K562 (cell line): ENCODE measurements around the gene CSF1. TPM values are rescaled to one million over a fixed set of nuclear protein-coding genes. Genes with fewer than 3 reads are reported as not detected.

Source experiments
- BHLHE40 ChIP-seq: IDR thresholded peaks from 2 replicates; pipeline ENCODE4 v1.6.1; 2011; ENCODE audit warnings: low read length, improper control_type of control experiment
- HDAC2 ChIP-seq: fragments of 450-650 bp; IDR thresholded peaks from 2 replicates; pipeline ENCODE4 v1.6.1; 2016; ENCODE audit warnings: mild to moderate bottlenecking
- PHF8 ChIP-seq: fragments of 200-600 bp; sonication (generic); IDR thresholded peaks from 2 replicates; pipeline ENCODE4 v1.6.1; 2012; ENCODE audit warnings: mixed run types, mild to moderate bottlenecking, inconsistent platforms, low read length, moderate library complexity, borderline replicate concordance
- ZNF146 ChIP-seq: IDR thresholded peaks from one replicate; pipeline ENCODE4 v1.6.1; 2018; ENCODE audit warnings: missing compliant biosample characterization; ENCODE audit not compliant: unreplicated experiment
- ZNF212 ChIP-seq: fragments of 450-650 bp; formaldehyde crosslinking; IDR thresholded peaks from 2 replicates; pipeline ENCODE4 v1.4.0; 2020; ENCODE audit warnings: mild to moderate bottlenecking
- ZNF75A ChIP-seq: fragments of 450-650 bp; formaldehyde crosslinking; IDR thresholded peaks from 2 replicates; pipeline ENCODE4 v1.4.0; 2020; ENCODE audit warnings: mild to moderate bottlenecking
- ZNF764 ChIP-seq: fragments of 250-450 bp; sonication (Bioruptor Pico); IDR thresholded peaks from 2 replicates; pipeline ENCODE4 v1.4.0; 2020; ENCODE audit warnings: low read depth, mild to moderate bottlenecking, moderate library complexity
- ZNF766 ChIP-seq: fragments of 200-800 bp; sonication (Bioruptor generic); conservative IDR thresholded peaks from 2 replicates; pipeline ENCODE4 v1.6.1; 2016; ENCODE audit warnings: missing genetic modification characterization, missing compliant biosample characterization
- polyA plus RNA-seq, 8 experiments: library from polyadenylated mRNA; depleted of rRNA in 4 of 8; stranded (reverse) in 5 of 8; unstranded in 3 of 8; fragments of >200 nt; fragmentation: Nextera tagmentation in 2 of 8; fragmentation: Illumina TruSeq in 1 of 8; extraction: Ambion mirVana in 2 of 8; extraction: Trizol in 1 of 8; gene quantifications; 2 replicates each; pipeline versions ENCODE4 v1.2.1 to v1.2.3, GENCODE V29; 2011 to 2014; ENCODE audit warnings: inconsistent platforms in 1 of 8, missing spikeins in 1 of 8
- total RNA-seq, 7 experiments: library from RNA; depleted of rRNA in 6 of 7; stranded (reverse); fragments of >200 nt in 6 of 7; fragmentation: Illumina TruSeq in 2 of 7; extraction: Trizol in 2 of 7; gene quantifications; 2 replicates each; pipeline versions ENCODE4 v1.2.1 to v1.2.3, GENCODE V29; 2011 to 2021; ENCODE audit warnings: low replicate concordance in 1 of 7
- TF ChIP-seq, protein P1 (sequence below): fragments of 450-650 bp; IDR thresholded peaks from 2 replicates; pipeline ENCODE4 v1.6.1; 2016; ENCODE audit warnings: mild to moderate bottlenecking, moderate library complexity
- TF ChIP-seq, protein P2 (sequence below): fragments of 250-450 bp; sonication (Bioruptor Pico); IDR thresholded peaks from 2 replicates; pipeline ENCODE4 v1.8.0; 2021; ENCODE audit warnings: moderate library complexity, mild to moderate bottlenecking, inconsistent platforms
- TF ChIP-seq, protein P3 (sequence below), 2 experiments: fragments of 450-650 bp; conservative IDR thresholded peaks; 2 replicates each; pipeline ENCODE4 v1.6.1; 2017; ENCODE audit warnings: mild to moderate bottlenecking in 2 of 2, moderate library complexity in 2 of 2

The CSF1 gene
- total and polyA plus RNA-seq, 9 of the 15 experiments (the other 6 are each of a cell fraction or from before 2014, with no cell fraction given): 0.18 to 11.8 (median 2.8) TPM

DNA sequence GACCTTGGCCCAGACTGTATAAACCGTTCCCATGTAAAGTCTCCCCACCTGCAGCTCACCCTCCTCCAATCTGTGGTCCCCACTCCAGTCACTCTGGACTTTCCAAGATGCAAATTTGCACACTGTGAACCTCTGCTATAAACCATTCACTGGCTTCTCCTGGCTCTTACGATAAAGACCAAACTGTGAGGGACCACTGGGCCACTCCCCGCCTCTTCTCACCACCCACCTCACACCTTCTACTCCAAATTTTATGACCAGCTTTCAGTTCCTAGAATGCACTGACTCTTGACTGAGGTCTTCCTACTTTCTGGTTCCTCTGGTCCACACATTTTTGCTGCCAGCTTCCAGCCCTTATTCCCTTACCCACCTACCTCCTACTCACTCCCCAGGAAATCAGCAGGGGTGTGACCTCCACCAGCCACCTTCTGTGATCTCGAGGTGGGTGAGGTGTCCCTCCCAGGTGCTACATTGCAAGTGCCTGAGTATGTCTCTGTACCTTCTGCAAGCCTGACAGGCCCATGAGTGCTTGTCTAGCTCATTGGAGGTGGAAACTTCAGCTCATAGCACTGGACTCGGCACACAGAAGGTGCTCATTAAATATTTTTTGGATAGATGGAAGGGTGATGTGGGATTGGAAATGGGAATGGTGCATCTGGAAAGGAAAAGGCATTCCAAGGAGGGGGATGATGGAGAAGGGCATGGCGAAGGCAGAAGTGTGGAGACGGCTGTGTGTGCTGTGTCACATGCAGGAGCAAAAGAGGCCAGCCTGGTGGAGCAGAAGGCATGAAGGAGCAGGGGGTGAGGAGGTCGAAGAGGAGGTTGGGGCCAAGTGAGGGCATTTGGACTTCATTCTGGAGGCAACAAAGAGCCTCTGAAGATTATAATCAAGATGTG, 15.6 kb upstream of the CSF1 start (continued):
- TF ChIP-seq, protein P1, sequence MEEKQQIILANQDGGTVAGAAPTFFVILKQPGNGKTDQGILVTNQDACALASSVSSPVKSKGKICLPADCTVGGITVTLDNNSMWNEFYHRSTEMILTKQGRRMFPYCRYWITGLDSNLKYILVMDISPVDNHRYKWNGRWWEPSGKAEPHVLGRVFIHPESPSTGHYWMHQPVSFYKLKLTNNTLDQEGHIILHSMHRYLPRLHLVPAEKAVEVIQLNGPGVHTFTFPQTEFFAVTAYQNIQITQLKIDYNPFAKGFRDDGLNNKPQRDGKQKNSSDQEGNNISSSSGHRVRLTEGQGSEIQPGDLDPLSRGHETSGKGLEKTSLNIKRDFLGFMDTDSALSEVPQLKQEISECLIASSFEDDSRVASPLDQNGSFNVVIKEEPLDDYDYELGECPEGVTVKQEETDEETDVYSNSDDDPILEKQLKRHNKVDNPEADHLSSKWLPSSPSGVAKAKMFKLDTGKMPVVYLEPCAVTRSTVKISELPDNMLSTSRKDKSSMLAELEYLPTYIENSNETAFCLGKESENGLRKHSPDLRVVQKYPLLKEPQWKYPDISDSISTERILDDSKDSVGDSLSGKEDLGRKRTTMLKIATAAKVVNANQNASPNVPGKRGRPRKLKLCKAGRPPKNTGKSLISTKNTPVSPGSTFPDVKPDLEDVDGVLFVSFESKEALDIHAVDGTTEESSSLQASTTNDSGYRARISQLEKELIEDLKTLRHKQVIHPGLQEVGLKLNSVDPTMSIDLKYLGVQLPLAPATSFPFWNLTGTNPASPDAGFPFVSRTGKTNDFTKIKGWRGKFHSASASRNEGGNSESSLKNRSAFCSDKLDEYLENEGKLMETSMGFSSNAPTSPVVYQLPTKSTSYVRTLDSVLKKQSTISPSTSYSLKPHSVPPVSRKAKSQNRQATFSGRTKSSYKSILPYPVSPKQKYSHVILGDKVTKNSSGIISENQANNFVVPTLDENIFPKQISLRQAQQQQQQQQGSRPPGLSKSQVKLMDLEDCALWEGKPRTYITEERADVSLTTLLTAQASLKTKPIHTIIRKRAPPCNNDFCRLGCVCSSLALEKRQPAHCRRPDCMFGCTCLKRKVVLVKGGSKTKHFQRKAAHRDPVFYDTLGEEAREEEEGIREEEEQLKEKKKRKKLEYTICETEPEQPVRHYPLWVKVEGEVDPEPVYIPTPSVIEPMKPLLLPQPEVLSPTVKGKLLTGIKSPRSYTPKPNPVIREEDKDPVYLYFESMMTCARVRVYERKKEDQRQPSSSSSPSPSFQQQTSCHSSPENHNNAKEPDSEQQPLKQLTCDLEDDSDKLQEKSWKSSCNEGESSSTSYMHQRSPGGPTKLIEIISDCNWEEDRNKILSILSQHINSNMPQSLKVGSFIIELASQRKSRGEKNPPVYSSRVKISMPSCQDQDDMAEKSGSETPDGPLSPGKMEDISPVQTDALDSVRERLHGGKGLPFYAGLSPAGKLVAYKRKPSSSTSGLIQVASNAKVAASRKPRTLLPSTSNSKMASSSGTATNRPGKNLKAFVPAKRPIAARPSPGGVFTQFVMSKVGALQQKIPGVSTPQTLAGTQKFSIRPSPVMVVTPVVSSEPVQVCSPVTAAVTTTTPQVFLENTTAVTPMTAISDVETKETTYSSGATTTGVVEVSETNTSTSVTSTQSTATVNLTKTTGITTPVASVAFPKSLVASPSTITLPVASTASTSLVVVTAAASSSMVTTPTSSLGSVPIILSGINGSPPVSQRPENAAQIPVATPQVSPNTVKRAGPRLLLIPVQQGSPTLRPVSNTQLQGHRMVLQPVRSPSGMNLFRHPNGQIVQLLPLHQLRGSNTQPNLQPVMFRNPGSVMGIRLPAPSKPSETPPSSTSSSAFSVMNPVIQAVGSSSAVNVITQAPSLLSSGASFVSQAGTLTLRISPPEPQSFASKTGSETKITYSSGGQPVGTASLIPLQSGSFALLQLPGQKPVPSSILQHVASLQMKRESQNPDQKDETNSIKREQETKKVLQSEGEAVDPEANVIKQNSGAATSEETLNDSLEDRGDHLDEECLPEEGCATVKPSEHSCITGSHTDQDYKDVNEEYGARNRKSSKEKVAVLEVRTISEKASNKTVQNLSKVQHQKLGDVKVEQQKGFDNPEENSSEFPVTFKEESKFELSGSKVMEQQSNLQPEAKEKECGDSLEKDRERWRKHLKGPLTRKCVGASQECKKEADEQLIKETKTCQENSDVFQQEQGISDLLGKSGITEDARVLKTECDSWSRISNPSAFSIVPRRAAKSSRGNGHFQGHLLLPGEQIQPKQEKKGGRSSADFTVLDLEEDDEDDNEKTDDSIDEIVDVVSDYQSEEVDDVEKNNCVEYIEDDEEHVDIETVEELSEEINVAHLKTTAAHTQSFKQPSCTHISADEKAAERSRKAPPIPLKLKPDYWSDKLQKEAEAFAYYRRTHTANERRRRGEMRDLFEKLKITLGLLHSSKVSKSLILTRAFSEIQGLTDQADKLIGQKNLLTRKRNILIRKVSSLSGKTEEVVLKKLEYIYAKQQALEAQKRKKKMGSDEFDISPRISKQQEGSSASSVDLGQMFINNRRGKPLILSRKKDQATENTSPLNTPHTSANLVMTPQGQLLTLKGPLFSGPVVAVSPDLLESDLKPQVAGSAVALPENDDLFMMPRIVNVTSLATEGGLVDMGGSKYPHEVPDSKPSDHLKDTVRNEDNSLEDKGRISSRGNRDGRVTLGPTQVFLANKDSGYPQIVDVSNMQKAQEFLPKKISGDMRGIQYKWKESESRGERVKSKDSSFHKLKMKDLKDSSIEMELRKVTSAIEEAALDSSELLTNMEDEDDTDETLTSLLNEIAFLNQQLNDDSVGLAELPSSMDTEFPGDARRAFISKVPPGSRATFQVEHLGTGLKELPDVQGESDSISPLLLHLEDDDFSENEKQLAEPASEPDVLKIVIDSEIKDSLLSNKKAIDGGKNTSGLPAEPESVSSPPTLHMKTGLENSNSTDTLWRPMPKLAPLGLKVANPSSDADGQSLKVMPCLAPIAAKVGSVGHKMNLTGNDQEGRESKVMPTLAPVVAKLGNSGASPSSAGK: peak; percentile 70; the same call in 1 of the 2 replicates
- TF ChIP-seq ZNF146 (CRISPR knock-in tag) (no peak), BHLHE40 (no peak), ZNF75A (CRISPR knock-in tag) (no peak), ZNF764 (CRISPR knock-in tag) (no peak), PHF8 (no peak), HDAC2 (no peak), ZNF766 (peak; percentile 62), ZNF212 (CRISPR knock-in tag) (no peak)
- TF ChIP-seq, protein P2, sequence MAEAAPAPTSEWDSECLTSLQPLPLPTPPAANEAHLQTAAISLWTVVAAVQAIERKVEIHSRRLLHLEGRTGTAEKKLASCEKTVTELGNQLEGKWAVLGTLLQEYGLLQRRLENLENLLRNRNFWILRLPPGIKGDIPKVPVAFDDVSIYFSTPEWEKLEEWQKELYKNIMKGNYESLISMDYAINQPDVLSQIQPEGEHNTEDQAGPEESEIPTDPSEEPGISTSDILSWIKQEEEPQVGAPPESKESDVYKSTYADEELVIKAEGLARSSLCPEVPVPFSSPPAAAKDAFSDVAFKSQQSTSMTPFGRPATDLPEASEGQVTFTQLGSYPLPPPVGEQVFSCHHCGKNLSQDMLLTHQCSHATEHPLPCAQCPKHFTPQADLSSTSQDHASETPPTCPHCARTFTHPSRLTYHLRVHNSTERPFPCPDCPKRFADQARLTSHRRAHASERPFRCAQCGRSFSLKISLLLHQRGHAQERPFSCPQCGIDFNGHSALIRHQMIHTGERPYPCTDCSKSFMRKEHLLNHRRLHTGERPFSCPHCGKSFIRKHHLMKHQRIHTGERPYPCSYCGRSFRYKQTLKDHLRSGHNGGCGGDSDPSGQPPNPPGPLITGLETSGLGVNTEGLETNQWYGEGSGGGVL (CRISPR knock-in tag): no peak
- TF ChIP-seq, protein P3, sequence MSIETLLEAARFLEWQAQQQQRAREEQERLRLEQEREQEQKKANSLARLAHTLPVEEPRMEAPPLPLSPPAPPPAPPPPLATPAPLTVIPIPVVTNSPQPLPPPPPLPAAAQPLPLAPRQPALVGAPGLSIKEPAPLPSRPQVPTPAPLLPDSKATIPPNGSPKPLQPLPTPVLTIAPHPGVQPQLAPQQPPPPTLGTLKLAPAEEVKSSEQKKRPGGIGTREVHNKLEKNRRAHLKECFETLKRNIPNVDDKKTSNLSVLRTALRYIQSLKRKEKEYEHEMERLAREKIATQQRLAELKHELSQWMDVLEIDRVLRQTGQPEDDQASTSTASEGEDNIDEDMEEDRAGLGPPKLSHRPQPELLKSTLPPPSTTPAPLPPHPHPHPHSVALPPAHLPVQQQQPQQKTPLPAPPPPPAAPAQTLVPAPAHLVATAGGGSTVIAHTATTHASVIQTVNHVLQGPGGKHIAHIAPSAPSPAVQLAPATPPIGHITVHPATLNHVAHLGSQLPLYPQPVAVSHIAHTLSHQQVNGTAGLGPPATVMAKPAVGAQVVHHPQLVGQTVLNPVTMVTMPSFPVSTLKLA (conservative IDR thresholded peaks at IDR 0.05): no peak
